HepG2 (cell line): ENCODE data around the gene SNX30. TPM values are rescaled to one million over a fixed set of nuclear protein-coding genes. Genes with fewer than 3 reads are reported as not detected.

ENCODE experiments used
- CREBL2 ChIP-seq: sonication (generic); formaldehyde crosslinking; IDR thresholded peaks from 2 replicates; pipeline ENCODE4 v1.8.1; 2023; ENCODE audit warnings: missing genetic modification reagents, mild to moderate bottlenecking, borderline replicate concordance
- FOXA1 ChIP-seq, 2 experiments: fragments of 450-650 bp in 1 of 2; sonication (generic) in 1 of 2; formaldehyde crosslinking in 1 of 2; IDR thresholded peaks; 2 replicates each; pipeline versions ENCODE4 v1.4.0 to v1.6.1; 2016 to 2020; ENCODE audit warnings: missing genetic modification reagents in 1 of 2
- KDM6A ChIP-seq: IDR thresholded peaks from 2 replicates; pipeline ENCODE4 v1.6.1; 2016; ENCODE audit warnings: low read depth
- LRRFIP1 ChIP-seq: sonication (generic); formaldehyde crosslinking; conservative IDR thresholded peaks from 2 replicates; pipeline ENCODE4 v1.4.0; 2020; ENCODE audit warnings: missing genetic modification reagents
- MAFG ChIP-seq: sonication (generic); formaldehyde crosslinking; IDR thresholded peaks from 2 replicates; pipeline ENCODE4 v1.5.1; 2020; ENCODE audit warnings: mild to moderate bottlenecking, missing genetic modification reagents
- RFXANK ChIP-seq: IDR thresholded peaks from 2 replicates; pipeline ENCODE4 v1.6.1; 2016
- SETDB1 ChIP-seq: sonication (generic); formaldehyde crosslinking; IDR thresholded peaks from 2 replicates; pipeline ENCODE4 v1.5.1; 2020; ENCODE audit warnings: missing genetic modification reagents, mild to moderate bottlenecking, borderline replicate concordance
- ZNF138 ChIP-seq: sonication (generic); formaldehyde crosslinking; IDR thresholded peaks from 2 replicates; pipeline ENCODE4 v1.5.0; 2020; ENCODE audit warnings: mild to moderate bottlenecking, low read depth, missing genetic modification reagents
- ZNF20 ChIP-seq: sonication (generic); formaldehyde crosslinking; IDR thresholded peaks from 2 replicates; pipeline ENCODE4 v1.4.0; 2020; ENCODE audit warnings: mild to moderate bottlenecking, moderate library complexity, missing genetic modification reagents
- ZNF687 ChIP-seq: sonication (generic); formaldehyde crosslinking; IDR thresholded peaks from 2 replicates; pipeline ENCODE4 v1.5.1; 2020; ENCODE audit warnings: mild to moderate bottlenecking, missing genetic modification reagents, moderate library complexity
- ZNF75D ChIP-seq: sonication (generic); formaldehyde crosslinking; IDR thresholded peaks from 2 replicates; pipeline ENCODE4 v1.8.1; 2023; ENCODE audit warnings: missing genetic modification reagents, mild to moderate bottlenecking, borderline replicate concordance
- ZNF775 ChIP-seq: sonication (generic); formaldehyde crosslinking; IDR thresholded peaks from 2 replicates; pipeline ENCODE4 v1.4.0; 2020; ENCODE audit warnings: missing genetic modification reagents, mild to moderate bottlenecking, moderate library complexity, borderline replicate concordance
- ZNF816 ChIP-seq: sonication (generic); formaldehyde crosslinking; IDR thresholded peaks from 2 replicates; pipeline ENCODE4 v1.8.0; 2022; ENCODE audit warnings: missing genetic modification reagents, mild to moderate bottlenecking, borderline replicate concordance
- polyA plus RNA-seq, 8 experiments: library from polyadenylated mRNA; depleted of rRNA in 3 of 8; stranded (reverse) in 7 of 8; unstranded in 1 of 8; fragments of >200 nt; fragmentation: Illumina TruSeq in 4 of 8; extraction: Trizol in 4 of 8; gene quantifications; 2 replicates each; pipeline versions ENCODE4 v1.2.1 to v1.2.3, GENCODE V29; 2011 to 2016; ENCODE audit warnings: low read depth in 4 of 8, missing spikeins in 1 of 8, mixed read lengths in 1 of 8; ENCODE audit not compliant: insufficient read depth in 1 of 8
- total RNA-seq, 5 experiments: library from RNA; depleted of rRNA; stranded (reverse); fragments of >200 nt; fragmentation: Illumina TruSeq; extraction: Trizol; gene quantifications; 2 replicates each; pipeline ENCODE4 v1.2.3, GENCODE V29; 2016; ENCODE audit warnings: low read depth in 1 of 5
- TF ChIP-seq, protein P1 (sequence below): sonication (generic); formaldehyde crosslinking; conservative IDR thresholded peaks from 2 replicates; pipeline ENCODE4 v1.5.0; 2020; ENCODE audit warnings: missing genetic modification reagents
- TF ChIP-seq, protein P2 (sequence below): sonication (generic); formaldehyde crosslinking; IDR thresholded peaks from 2 replicates; pipeline ENCODE4 v1.8.0; 2022; ENCODE audit warnings: low read depth, missing genetic modification reagents
- TF ChIP-seq, protein P3 (sequence below): sonication (generic); formaldehyde crosslinking; IDR thresholded peaks from 2 replicates; pipeline ENCODE4 v1.8.0; 2022; ENCODE audit warnings: mild to moderate bottlenecking, missing genetic modification reagents, moderate library complexity

Gene SNX30
- total and polyA plus RNA-seq, 2 of the 13 experiments (the other 11 are each of a cell fraction or from before 2014, with no cell fraction given): 4.4 to 12.4 TPM

DNA sequence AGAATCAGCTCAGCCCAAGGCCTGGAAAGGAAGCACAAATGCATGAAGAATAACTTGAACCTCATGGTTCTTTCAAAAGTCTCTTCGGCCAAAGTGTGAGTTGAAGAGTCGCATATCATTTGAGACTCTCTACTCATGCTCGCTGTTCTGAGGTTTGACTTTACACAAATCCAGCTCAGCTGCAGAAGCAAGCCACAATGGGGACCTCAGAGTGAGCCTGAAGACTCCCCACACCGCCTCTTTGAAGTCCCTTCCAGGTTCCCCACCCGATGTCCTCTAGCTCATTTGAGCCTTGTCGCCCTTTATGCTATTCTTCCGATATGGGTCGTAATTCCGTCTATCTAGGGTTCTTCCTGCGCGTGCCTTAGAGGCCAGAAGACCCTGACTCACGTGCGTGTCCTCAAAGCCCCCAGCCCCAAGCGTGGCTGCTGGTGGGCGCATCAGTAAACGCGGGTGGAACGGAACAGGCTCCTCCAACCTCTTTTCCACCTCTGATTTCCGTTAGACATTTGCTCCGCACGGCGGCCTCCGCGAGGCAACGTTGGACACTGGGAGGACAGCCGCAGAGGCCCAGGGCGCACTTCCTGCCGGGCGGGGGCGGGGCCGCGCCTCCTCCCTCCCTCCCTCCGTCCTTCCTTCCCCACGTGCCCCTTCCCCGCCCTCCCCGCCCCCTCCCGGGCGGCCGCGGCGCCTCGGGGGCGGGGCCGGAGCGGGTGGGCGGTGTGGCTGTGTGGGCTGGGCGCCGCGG, at the start of gene SNX30 (continued):
- TF ChIP-seq ZNF20 (CRISPR knock-in tag) (no peak), CREBL2 (CRISPR knock-in tag) (no peak; the same call in 1 of the 2 replicates), ZNF138 (CRISPR knock-in tag) (no peak), ZNF687 (CRISPR knock-in tag) (peak; percentile 94), ZNF75D (CRISPR knock-in tag) (no peak), RFXANK (CRISPR knock-in tag) (no peak), FOXA1 (IDR thresholded peaks at IDR 0.05) (no peak), FOXA1 (CRISPR knock-in tag; IDR thresholded peaks at IDR 0.05) (no peak), SETDB1 (CRISPR knock-in tag) (no peak), KDM6A (CRISPR knock-in tag) (no peak), ZNF775 (CRISPR knock-in tag) (0 out of 2 replicates have a peak, but pooled peaks have one; percentile 23), LRRFIP1 (CRISPR knock-in tag) (no peak; the same call in 1 of the 2 replicates), MAFG (CRISPR knock-in tag) (no peak), ZNF816 (CRISPR knock-in tag) (no peak; the same call in 1 of the 2 replicates)
- TF ChIP-seq, protein P1, sequence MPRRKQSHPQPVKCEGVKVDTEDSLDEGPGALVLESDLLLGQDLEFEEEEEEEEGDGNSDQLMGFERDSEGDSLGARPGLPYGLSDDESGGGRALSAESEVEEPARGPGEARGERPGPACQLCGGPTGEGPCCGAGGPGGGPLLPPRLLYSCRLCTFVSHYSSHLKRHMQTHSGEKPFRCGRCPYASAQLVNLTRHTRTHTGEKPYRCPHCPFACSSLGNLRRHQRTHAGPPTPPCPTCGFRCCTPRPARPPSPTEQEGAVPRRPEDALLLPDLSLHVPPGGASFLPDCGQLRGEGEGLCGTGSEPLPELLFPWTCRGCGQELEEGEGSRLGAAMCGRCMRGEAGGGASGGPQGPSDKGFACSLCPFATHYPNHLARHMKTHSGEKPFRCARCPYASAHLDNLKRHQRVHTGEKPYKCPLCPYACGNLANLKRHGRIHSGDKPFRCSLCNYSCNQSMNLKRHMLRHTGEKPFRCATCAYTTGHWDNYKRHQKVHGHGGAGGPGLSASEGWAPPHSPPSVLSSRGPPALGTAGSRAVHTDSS (CRISPR knock-in tag): no peak
- TF ChIP-seq, protein P2, sequence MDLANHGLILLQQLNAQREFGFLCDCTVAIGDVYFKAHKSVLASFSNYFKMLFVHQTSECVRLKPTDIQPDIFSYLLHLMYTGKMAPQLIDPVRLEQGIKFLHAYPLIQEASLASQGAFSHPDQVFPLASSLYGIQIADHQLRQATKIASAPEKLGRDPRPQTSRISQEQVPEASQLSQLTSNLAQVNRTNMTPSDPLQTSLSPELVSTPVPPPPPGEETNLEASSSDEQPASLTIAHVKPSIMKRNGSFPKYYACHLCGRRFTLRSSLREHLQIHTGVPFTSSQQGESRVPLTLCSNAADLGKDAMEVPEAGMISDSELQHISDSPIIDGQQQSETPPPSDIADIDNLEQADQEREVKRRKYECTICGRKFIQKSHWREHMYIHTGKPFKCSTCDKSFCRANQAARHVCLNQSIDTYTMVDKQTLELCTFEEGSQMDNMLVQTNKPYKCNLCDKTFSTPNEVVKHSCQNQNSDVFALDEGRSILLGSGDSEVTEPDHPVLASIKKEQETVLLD: 0 out of 2 replicates have a peak, but pooled peaks have one; percentile 34
- TF ChIP-seq, protein P3, sequence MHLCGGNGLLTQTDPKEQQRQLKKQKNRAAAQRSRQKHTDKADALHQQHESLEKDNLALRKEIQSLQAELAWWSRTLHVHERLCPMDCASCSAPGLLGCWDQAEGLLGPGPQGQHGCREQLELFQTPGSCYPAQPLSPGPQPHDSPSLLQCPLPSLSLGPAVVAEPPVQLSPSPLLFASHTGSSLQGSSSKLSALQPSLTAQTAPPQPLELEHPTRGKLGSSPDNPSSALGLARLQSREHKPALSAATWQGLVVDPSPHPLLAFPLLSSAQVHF: 0 out of 2 replicates have a peak, but pooled peaks have one; percentile 38
